T follicular helper cell (primary cell): Measurements from ENCODE around the gene SULT1B1.

Experiments
- DNase-seq: peaks from one replicate; pipeline ENCODE4 v3.0.0-alpha.2; 2020; ENCODE audit warnings: low read depth

Gene SULT1B1

DNA sequence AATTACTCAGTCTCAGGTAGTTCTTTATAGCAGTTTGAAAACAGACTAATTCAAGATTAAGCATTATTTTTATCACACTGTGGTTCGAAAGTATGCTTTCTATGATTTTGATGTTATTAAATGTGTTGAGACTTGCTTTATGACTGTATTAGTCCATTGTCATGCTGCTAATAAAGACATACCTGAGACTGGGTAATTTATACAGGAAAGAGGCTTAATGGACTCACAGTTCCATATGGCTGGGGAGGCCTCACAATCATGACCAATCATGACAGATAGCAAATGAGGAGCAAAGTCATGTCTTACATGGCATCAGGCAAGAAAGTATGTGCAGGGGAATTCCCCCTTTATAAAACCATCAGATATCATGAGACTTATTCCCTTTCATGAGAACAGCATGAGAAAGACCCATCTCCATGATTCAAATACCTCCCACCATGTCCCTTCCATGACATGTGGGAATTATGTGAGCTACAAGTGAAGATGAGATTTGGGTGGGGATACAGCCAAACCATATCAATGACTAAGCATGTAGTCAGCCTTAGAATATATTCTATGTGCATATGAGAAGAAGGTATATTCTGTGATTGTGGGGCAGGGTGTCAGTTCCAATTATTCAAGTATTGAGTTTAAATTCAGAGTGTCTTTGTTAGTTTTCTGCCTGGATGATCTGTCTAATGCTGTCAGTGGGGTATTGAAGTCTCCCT is 62.7 kb downstream of the SULT1B1 start:
- DNase-seq, result no peak

DNA sequence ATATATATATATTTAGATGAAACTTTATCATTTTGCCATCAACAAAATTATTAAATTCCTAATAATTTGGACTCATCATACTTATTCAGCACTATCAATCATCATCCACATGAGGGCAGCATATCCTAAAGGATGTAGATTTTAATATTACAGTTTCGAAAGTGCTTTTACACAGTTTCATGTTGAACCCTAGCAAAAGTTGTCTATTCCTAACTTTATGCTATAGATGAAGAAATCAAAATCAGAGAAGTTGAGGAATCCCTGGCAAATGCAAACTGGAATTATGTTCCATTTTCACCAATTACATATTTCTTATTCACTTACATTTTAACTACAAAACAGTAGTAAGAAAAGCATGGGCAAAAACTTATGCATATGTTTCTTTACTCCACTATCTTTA is 70.8 kb downstream of the SULT1B1 start:
- DNase-seq, result no peak

DNA sequence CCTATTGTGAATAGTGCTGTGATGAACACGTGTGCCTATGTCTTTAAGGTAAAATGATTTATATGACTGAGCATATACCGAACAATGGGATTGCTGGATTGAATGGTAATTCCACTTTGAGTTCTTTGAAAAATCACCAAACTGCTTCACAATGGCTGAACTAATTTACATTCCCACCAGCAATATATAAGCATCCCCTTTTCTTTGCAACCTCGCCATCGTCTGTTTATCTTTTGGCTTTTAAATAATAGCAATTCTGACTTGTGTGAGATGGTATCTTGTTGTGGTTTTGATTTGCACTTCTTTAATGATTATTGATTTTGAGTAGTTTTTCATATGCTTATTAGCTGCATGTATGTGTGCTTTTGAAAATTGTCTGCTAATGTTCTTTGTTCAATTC is 75.6 kb downstream of the SULT1B1 start:
- DNase-seq, result no peak
